22Rv1 (cell line): ENCODE measurements around the gene USB1.

Experiments
- CTCF ChIP-seq: fragments of 450-650 bp; IDR thresholded peaks from 2 replicates; pipeline ENCODE4 v1.5.1; 2017; ENCODE audit warnings: mild to moderate bottlenecking
- ZFX ChIP-seq: fragments of 450-650 bp; IDR thresholded peaks from 2 replicates; pipeline ENCODE4 v1.6.1; 2017; ENCODE audit warnings: antibody characterized with exemption, borderline replicate concordance

- TF ChIP-seq CTCF = no peak
- no peak for TF ChIP-seq ZFX
Observed at GRCh38 chr16:58062821-58063220, 61.6 kb downstream of the USB1 start.
